ENCODE measurements around the gene TXNDC16. TPM values are rescaled to one million over a fixed set of nuclear protein-coding genes. Genes with fewer than 3 reads are reported as not detected.

TXNDC16 gene
- total and polyA plus RNA-seq, 2 donors (not counting 1 experiment from before 2014, with no cell fraction given): 0.75 to 7.0 TPM

DNA sequence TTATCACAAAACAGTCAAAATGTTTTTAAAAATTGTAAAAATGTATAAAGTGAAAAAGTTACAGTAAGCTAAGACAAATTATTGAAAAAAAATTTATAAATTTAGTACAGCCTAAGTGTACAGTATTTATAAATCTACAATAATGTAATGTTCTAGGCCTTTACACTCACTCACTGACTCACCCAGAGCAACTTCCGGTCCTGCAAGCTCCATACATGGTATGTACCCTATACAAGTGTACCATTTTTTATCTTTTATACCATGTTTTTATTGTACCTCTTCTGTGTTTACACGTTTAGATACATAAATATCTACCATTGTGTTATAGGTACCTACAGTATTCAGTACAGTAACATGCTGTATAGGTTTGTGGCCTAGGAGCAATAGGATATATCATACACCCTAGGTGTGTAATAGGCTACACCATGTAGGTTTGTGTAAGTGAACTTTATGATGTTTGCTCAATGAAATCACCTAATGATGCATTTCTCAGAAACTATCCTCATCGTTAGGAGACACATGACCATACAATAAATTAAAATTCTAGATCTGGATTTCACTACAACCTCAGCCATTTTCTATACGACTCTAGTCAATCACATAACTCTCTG lies 66.8 kb downstream of the TXNDC16 start:
- H3K4me3 Mint-ChIP-seq: no peak overlapping the region

GRCh38 chr14:52481864-52482263 lies 70.4 kb downstream of the TXNDC16 start:
- ChIA-PET POLR2A (no interaction called here), CTCF (no interaction called here)
- intact Hi-C loops (cut with micrococcal nuclease): no loop called here
- no peak for TF ChIP-seq EZH2 (IDR thresholded peaks at IDR 0.05; ENCODE audit: borderline replicate concordance, insufficient read depth, low read depth, low read length, poor library complexity, severe bottlenecking)
- TF ChIP-seq, protein P1, sequence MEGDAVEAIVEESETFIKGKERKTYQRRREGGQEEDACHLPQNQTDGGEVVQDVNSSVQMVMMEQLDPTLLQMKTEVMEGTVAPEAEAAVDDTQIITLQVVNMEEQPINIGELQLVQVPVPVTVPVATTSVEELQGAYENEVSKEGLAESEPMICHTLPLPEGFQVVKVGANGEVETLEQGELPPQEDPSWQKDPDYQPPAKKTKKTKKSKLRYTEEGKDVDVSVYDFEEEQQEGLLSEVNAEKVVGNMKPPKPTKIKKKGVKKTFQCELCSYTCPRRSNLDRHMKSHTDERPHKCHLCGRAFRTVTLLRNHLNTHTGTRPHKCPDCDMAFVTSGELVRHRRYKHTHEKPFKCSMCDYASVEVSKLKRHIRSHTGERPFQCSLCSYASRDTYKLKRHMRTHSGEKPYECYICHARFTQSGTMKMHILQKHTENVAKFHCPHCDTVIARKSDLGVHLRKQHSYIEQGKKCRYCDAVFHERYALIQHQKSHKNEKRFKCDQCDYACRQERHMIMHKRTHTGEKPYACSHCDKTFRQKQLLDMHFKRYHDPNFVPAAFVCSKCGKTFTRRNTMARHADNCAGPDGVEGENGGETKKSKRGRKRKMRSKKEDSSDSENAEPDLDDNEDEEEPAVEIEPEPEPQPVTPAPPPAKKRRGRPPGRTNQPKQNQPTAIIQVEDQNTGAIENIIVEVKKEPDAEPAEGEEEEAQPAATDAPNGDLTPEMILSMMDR (IDR thresholded peaks at IDR 0.05): no peak
- Histone ChIP-seq H3K4me3 (ENCODE audit: control extremely low read depth in 1 of 5, extremely low read depth in 1 of 5, insufficient read depth in 1 of 5, low read depth in 2 of 5, low read length in 4 of 5) (no peak overlapping the region), H3K27ac (ENCODE audit: low read length in 2 of 2) (no peak overlapping the region), H3K4me2 (replicated peaks; ENCODE audit: low read depth, low read length, poor library complexity, severe bottlenecking) (no peak overlapping the region), H3K79me2 (ENCODE audit: control insufficient read depth, insufficient read depth, low read length) (no peaks in the 10 kb centered on the region), H2AFZ (ENCODE audit: insufficient read depth, low read depth, low read length, poor library complexity, severe bottlenecking) (no peak overlapping the region), H3K9me3 (ENCODE audit: control extremely low read depth in 1 of 3, control insufficient read depth in 2 of 3, insufficient read depth in 1 of 3, low read length in 2 of 3) (no peaks in the 10 kb centered on the region), H3K27me3 (replicated peaks in 1 of 4; ENCODE audit: control extremely low read depth in 1 of 4, control insufficient read depth in 3 of 4, insufficient read depth in 4 of 4, low read length in 3 of 4) (no peaks in the 10 kb centered on the region), H3K36me3 (replicated peaks in 1 of 2; ENCODE audit: control extremely low read depth in 1 of 2, control insufficient read depth in 1 of 2, extremely low read depth in 1 of 2, insufficient read depth in 2 of 2, low read length in 1 of 2) (no peaks in the 10 kb centered on the region), H3K4me1 (ENCODE audit: control insufficient read depth in 2 of 2, insufficient read depth in 2 of 2, low read length in 2 of 2) (no peaks in the 10 kb centered on the region), H3K9ac (ENCODE audit: low read length) (no peak overlapping the region), H4K20me1 (ENCODE audit: control insufficient read depth, insufficient read depth, low read length, poor library complexity, severe bottlenecking) (no peaks in the 10 kb centered on the region)
- no peaks in the 10 kb centered on the region for H3K27me3 Mint-ChIP-seq
- no peak overlapping the region for H3K27ac Mint-ChIP-seq
- DNase-seq: no peak
- no peak overlapping the region for H3K4me3 Mint-ChIP-seq
- no peak for ATAC-seq (ENCODE audit: low read depth)
- H3K9me3 Mint-ChIP-seq (ENCODE audit: insufficient read depth): no peaks in the 10 kb centered on the region
- no peaks in the 10 kb centered on the region for H3K4me1 Mint-ChIP-seq

More for the DNA sequence above, 66.8 kb downstream of the TXNDC16 start:
- H3K9me3 Mint-ChIP-seq (ENCODE audit: insufficient read depth): no peaks in the 10 kb centered on the region
- Histone ChIP-seq H3K9me3 (ENCODE audit: control extremely low read depth in 1 of 3, control insufficient read depth in 2 of 3, insufficient read depth in 1 of 3, low read length in 2 of 3) (no peaks in the 10 kb centered on the region), H3K9ac (ENCODE audit: low read length) (no peak overlapping the region), H3K79me2 (ENCODE audit: control insufficient read depth, insufficient read depth, low read length) (no peaks in the 10 kb centered on the region), H3K4me1 (ENCODE audit: control insufficient read depth in 2 of 2, insufficient read depth in 2 of 2, low read length in 2 of 2) (no peaks in the 10 kb centered on the region), H3K4me2 (replicated peaks; ENCODE audit: low read depth, low read length, poor library complexity, severe bottlenecking) (no peak overlapping the region), H3K27ac (ENCODE audit: low read length in 2 of 2) (no peak overlapping the region), H4K20me1 (ENCODE audit: control insufficient read depth, insufficient read depth, low read length, poor library complexity, severe bottlenecking) (no peaks in the 10 kb centered on the region), H3K36me3 (replicated peaks in 1 of 2; ENCODE audit: control extremely low read depth in 1 of 2, control insufficient read depth in 1 of 2, extremely low read depth in 1 of 2, insufficient read depth in 2 of 2, low read length in 1 of 2) (no peaks in the 10 kb centered on the region), H3K27me3 (replicated peaks in 1 of 4; ENCODE audit: control extremely low read depth in 1 of 4, control insufficient read depth in 3 of 4, insufficient read depth in 4 of 4, low read length in 3 of 4) (no peaks in the 10 kb centered on the region), H2AFZ (ENCODE audit: insufficient read depth, low read depth, low read length, poor library complexity, severe bottlenecking) (no peak overlapping the region), H3K4me3 (ENCODE audit: control extremely low read depth in 1 of 5, extremely low read depth in 1 of 5, insufficient read depth in 1 of 5, low read depth in 2 of 5, low read length in 4 of 5) (no peak overlapping the region)
- ATAC-seq (ENCODE audit: low read depth): no peak
- no peak overlapping the region for H3K27ac Mint-ChIP-seq
- intact Hi-C loops (cut with micrococcal nuclease): no loop called here
- POLR2A ChIA-PET: no interaction called here
- no peaks in the 10 kb centered on the region for H3K27me3 Mint-ChIP-seq
- 100% methylated on average over 1 of the region's 4 CpGs for WGBS (ENCODE audit: insufficient coverage)
- no peak for DNase-seq
- CTCF ChIA-PET: no interaction called here
- no peaks in the 10 kb centered on the region for H3K4me1 Mint-ChIP-seq
- TF ChIP-seq, protein P1 (IDR thresholded peaks at IDR 0.05): no peak
- TF ChIP-seq EZH2 (IDR thresholded peaks at IDR 0.05; ENCODE audit: borderline replicate concordance, insufficient read depth, low read depth, low read length, poor library complexity, severe bottlenecking): no peak

All from B cell (primary cell).